H9 (cell line): Measurements from ENCODE around the gene OR9Q2. TPM values are rescaled to one million over a fixed set of nuclear protein-coding genes. Genes with fewer than 3 reads are reported as not detected.

Experiments
- DNase-seq: peaks from one replicate; pipeline ENCODE4 v3.0.0-alpha.2; 2017
- H2AFZ ChIP-seq: one replicate; pipeline ENCODE4 v1.6.1; 2013; ENCODE audit warnings: mild to moderate bottlenecking, low read length, control low read depth, moderate library complexity
- H2AK5ac ChIP-seq: 2 replicates; pipeline ENCODE4 v1.6.1; 2013; ENCODE audit warnings: low read length, control low read depth, mixed read lengths; ENCODE audit not compliant: insufficient read length
- H2BK120ac ChIP-seq: one replicate; pipeline ENCODE4 v1.6.1; 2013; ENCODE audit warnings: low read depth, mild to moderate bottlenecking, low read length, control low read depth, inconsistent platforms; ENCODE audit not compliant: poor library complexity, severe bottlenecking
- H2BK12ac ChIP-seq: 2 replicates; pipeline ENCODE4 v1.6.1; 2013; ENCODE audit warnings: low read length, control low read depth, mixed read lengths, low read depth; ENCODE audit not compliant: insufficient read length
- H2BK15ac ChIP-seq: 2 replicates; pipeline ENCODE4 v1.6.1; 2013; ENCODE audit warnings: low read depth, low read length, control low read depth
- H2BK20ac ChIP-seq: one replicate; pipeline ENCODE4 v1.6.1; 2013; ENCODE audit warnings: low read depth, mild to moderate bottlenecking, low read length, control low read depth, inconsistent platforms; ENCODE audit not compliant: poor library complexity, severe bottlenecking
- H2BK5ac ChIP-seq: 2 replicates; pipeline ENCODE4 v1.6.1; 2013; ENCODE audit warnings: low read length, control low read depth, mixed read lengths; ENCODE audit not compliant: insufficient read length
- H3K14ac ChIP-seq: 2 replicates; pipeline ENCODE4 v1.6.1; 2013; ENCODE audit warnings: low read length, control low read depth; ENCODE audit not compliant: insufficient read depth
- H3K18ac ChIP-seq: 2 replicates; pipeline ENCODE4 v1.6.1; 2013; ENCODE audit warnings: low read depth, mild to moderate bottlenecking, mixed read lengths, low read length, control low read depth; ENCODE audit not compliant: insufficient read length
- H3K23ac ChIP-seq: 2 replicates; pipeline ENCODE4 v1.6.1; 2013; ENCODE audit warnings: low read length, control low read depth, mixed read lengths, low read depth; ENCODE audit not compliant: insufficient read length
- H3K23me2 ChIP-seq: 2 replicates; pipeline ENCODE4 v1.6.1; 2013; ENCODE audit warnings: low read depth, mild to moderate bottlenecking, mixed read lengths, low read length, control low read depth; ENCODE audit not compliant: insufficient read length, poor library complexity, severe bottlenecking
- H3K27ac ChIP-seq: 2 replicates; pipeline ENCODE4 v1.5.1; 2013; ENCODE audit warnings: low read length, control low read depth, mixed read lengths, low read depth; ENCODE audit not compliant: insufficient read length
- H3K27me3 ChIP-seq: 2 replicates; pipeline ENCODE4 v1.6.1; 2013; ENCODE audit warnings: low read length, control low read depth, inconsistent platforms; ENCODE audit not compliant: insufficient read depth
- H3K4ac ChIP-seq: 2 replicates; pipeline ENCODE4 v1.6.1; 2013; ENCODE audit warnings: low read depth, mild to moderate bottlenecking, control low read depth, inconsistent platforms, low read length, moderate library complexity
- H3K4me1 ChIP-seq: 2 replicates; pipeline ENCODE4 v1.6.1; 2013; ENCODE audit warnings: low read length, control low read depth, inconsistent platforms; ENCODE audit not compliant: insufficient read depth
- H3K4me2 ChIP-seq: 2 replicates; pipeline ENCODE4 v1.6.1; 2013; ENCODE audit warnings: low read length, control low read depth, mixed read lengths; ENCODE audit not compliant: insufficient read length, insufficient read depth
- H3K56ac ChIP-seq: 2 replicates; pipeline ENCODE4 v1.6.1; 2013; ENCODE audit warnings: low read depth, mild to moderate bottlenecking, mixed read lengths, low read length, control low read depth; ENCODE audit not compliant: insufficient read length
- H3K79me1 ChIP-seq: 2 replicates; pipeline ENCODE4 v1.6.1; 2013; ENCODE audit warnings: low read depth, mild to moderate bottlenecking, moderate library complexity, low read length, control low read depth, inconsistent platforms; ENCODE audit not compliant: insufficient read depth, poor library complexity, severe bottlenecking
- H3K79me2 ChIP-seq: 2 replicates; pipeline ENCODE4 v1.6.1; 2013; ENCODE audit warnings: low read length, control low read depth, inconsistent platforms; ENCODE audit not compliant: insufficient read depth
- H3K9ac ChIP-seq: 2 replicates; pipeline ENCODE4 v1.6.1; 2013; ENCODE audit warnings: low read length, control low read depth, mixed read lengths; ENCODE audit not compliant: insufficient read length; ENCODE audit errors: extremely low read depth
- H3K9me3 ChIP-seq: one replicate; pipeline ENCODE4 v1.6.1; 2013; ENCODE audit warnings: low read depth, low read length, inconsistent platforms; ENCODE audit not compliant: control insufficient read depth
- H3T11ph ChIP-seq: one replicate; pipeline ENCODE4 v1.6.1; 2013; ENCODE audit warnings: mild to moderate bottlenecking, low read length, control low read depth, inconsistent platforms
- H4K20me1 ChIP-seq: one replicate; pipeline ENCODE4 v1.6.1; 2013; ENCODE audit not compliant: control insufficient read depth, insufficient read length, insufficient read depth
- H4K5ac ChIP-seq: 2 replicates; pipeline ENCODE4 v1.6.1; 2013; ENCODE audit warnings: low read depth, mild to moderate bottlenecking, mixed read lengths, low read length, control low read depth; ENCODE audit not compliant: insufficient read length
- H4K8ac ChIP-seq: replicated peaks from 2 replicates; pipeline ENCODE4 v1.6.1; 2013; ENCODE audit warnings: low read length, control low read depth, mixed read lengths, low read depth; ENCODE audit not compliant: insufficient read length
- H4K91ac ChIP-seq: 2 replicates; pipeline ENCODE4 v1.6.1; 2013; ENCODE audit warnings: low read depth, mild to moderate bottlenecking, moderate library complexity, mixed read lengths, low read length, control low read depth; ENCODE audit not compliant: insufficient read length
- H3K27ac Mint-ChIP-seq, 3 experiments: 2 replicates in 2 of 3; 3 replicates in 1 of 3; pipeline ENCODE4 v1.8.0; 2020 to 2021; ENCODE audit warnings: mixed read lengths in 3 of 3, mild to moderate bottlenecking in 1 of 3, moderate library complexity in 1 of 3
- H3K27me3 Mint-ChIP-seq: 2 replicates; pipeline ENCODE4 v1.8.0; 2021; ENCODE audit warnings: low read depth, mild to moderate bottlenecking, moderate library complexity, mixed read lengths
- H3K36me3 Mint-ChIP-seq, 3 experiments: 2 replicates in 2 of 3; 3 replicates in 1 of 3; pipeline ENCODE4 v1.8.0; 2020 to 2021; ENCODE audit warnings: low read depth in 3 of 3, mixed read lengths in 3 of 3; ENCODE audit not compliant: insufficient read depth in 1 of 3
- H3K4me1 Mint-ChIP-seq, 2 experiments: 2 replicates each; pipeline ENCODE4 v1.8.0; 2020; ENCODE audit warnings: mixed read lengths in 2 of 2
- H3K4me3 Mint-ChIP-seq, 2 experiments: 2 replicates in 1 of 2; 3 replicates in 1 of 2; pipeline ENCODE4 v1.8.0; 2020 to 2021; ENCODE audit warnings: mild to moderate bottlenecking in 2 of 2, mixed read lengths in 2 of 2, moderate library complexity in 1 of 2
- H3K9me3 Mint-ChIP-seq, 2 experiments: 2 replicates in 1 of 2; 3 replicates in 1 of 2; pipeline ENCODE4 v1.8.0; 2020; ENCODE audit warnings: mild to moderate bottlenecking in 2 of 2, mixed read lengths in 2 of 2, moderate library complexity in 1 of 2
- CTCF ChIP-seq: fragments of 200-600 bp; sonication (generic); conservative IDR thresholded peaks from 3 replicates; pipeline ENCODE4 v1.8.0; 2021; ENCODE audit warnings: antibody characterized with exemption, mild to moderate bottlenecking
- WGBS: extraction: QIAGEN DNeasy Blood & Tissue Kit; methylation state at CpG from one replicate; pipeline ENCODE4 v1.1.7; 2013; ENCODE audit warnings: missing lambda C conversion rate, low lambda C conversion rate, mixed read lengths; ENCODE audit not compliant: insufficient read length; ENCODE audit errors: extremely low coverage; 5-methylcytosine and 5-hydroxymethylcytosine counted together
- total RNA-seq: library from RNA; stranded (reverse); gene quantifications from 2 replicates; pipeline ENCODE4 v1.2.1, GENCODE V29; 2021

Gene OR9Q2
- total RNA-seq, 1 experiment from 2014 or later: not detected

- no CpG with 5 or more reads among the region's 32 CpGs for WGBS
- H3K4me3 Mint-ChIP-seq: no peak overlapping the region
- no peaks in the 10 kb centered on the region for H3K9me3 ChIP-seq
- no peak overlapping the region for H3K4ac ChIP-seq
- no peak overlapping the region for H4K5ac ChIP-seq
- no peak overlapping the region for H3T11ph ChIP-seq
- no peak overlapping the region for H2BK120ac ChIP-seq
- DNase-seq: no peak
- TF ChIP-seq CTCF: no peak
- no peaks in the 10 kb centered on the region for H3K23me2 ChIP-seq
- no peak overlapping the region for H2BK5ac ChIP-seq
- H3K9me3 Mint-ChIP-seq: 0 out of 5 replicates have a peak, but pooled peaks cover 0 to 3% of the 10 kb centered on the region in 2 experiments
- H2BK15ac ChIP-seq: no peak overlapping the region
- no peaks in the 10 kb centered on the region for H3K79me2 ChIP-seq
- no peak overlapping the region for H3K4me2 ChIP-seq
- H2AK5ac ChIP-seq: no peak overlapping the region
- no peaks in the 10 kb centered on the region for H3K27me3 ChIP-seq
- H4K8ac ChIP-seq: no peak overlapping the region
- H2BK20ac ChIP-seq: no peak overlapping the region
- no peaks in the 10 kb centered on the region for H3K4me1 Mint-ChIP-seq
- H3K27ac ChIP-seq: no peak overlapping the region
- no peak overlapping the region for H3K27ac Mint-ChIP-seq
- H3K14ac ChIP-seq: no peak overlapping the region
- H4K20me1 ChIP-seq: no peaks in the 10 kb centered on the region
- no peak overlapping the region for H2AFZ ChIP-seq
- no peak overlapping the region for H4K91ac ChIP-seq
- no peak overlapping the region for H3K23ac ChIP-seq
- no peaks in the 10 kb centered on the region for H3K27me3 Mint-ChIP-seq
- no peak overlapping the region for H3K18ac ChIP-seq
- H3K9ac ChIP-seq: no peak overlapping the region
- H3K36me3 Mint-ChIP-seq: peaks cover 0 to 9% (median 0%) of the 10 kb centered on the region in 3 experiments; a peak in 3 of 7 replicates
- no peak overlapping the region for H3K56ac ChIP-seq
- H3K4me1 ChIP-seq: no peaks in the 10 kb centered on the region
- H3K79me1 ChIP-seq: no peaks in the 10 kb centered on the region
- no peak overlapping the region for H2BK12ac ChIP-seq
These were observed 39.2 kb downstream of the OR9Q2 start for GRCh38 chr11:58227956-58228615.

Other genes starting within 250 kb of the OR9Q2 start
- gene OR9Q1, start 165.2 kb upstream of the OR9Q2 start, total RNA-seq: not detected in 2 replicates
- gene OR6Q1, start 158.1 kb upstream of the OR9Q2 start, total RNA-seq: not detected in 2 replicates
- not detected in 2 replicates for gene OR9I1, start 63.5 kb upstream of the OR9Q2 start, total RNA-seq
- gene OR1S2, start 15.1 kb downstream of the OR9Q2 start, total RNA-seq: not detected in 2 replicates
- gene OR1S1, start 23.6 kb downstream of the OR9Q2 start, total RNA-seq: not detected in 2 replicates
- gene OR10Q1, start 39.8 kb downstream of the OR9Q2 start, total RNA-seq: not detected in 2 replicates
- not detected in 2 replicates for gene OR10W1, start 79.2 kb downstream of the OR9Q2 start, total RNA-seq
- not detected in 2 replicates for gene OR5B17, start 170.0 kb downstream of the OR9Q2 start, total RNA-seq
- not detected in 2 replicates for gene OR5B3, start 217.8 kb downstream of the OR9Q2 start, total RNA-seq
- gene OR5B2, start 239.1 kb downstream of the OR9Q2 start, total RNA-seq: not detected in 2 replicates